Measurements from ENCODE around the gene ROBO1.

Gene ROBO1

DNA sequence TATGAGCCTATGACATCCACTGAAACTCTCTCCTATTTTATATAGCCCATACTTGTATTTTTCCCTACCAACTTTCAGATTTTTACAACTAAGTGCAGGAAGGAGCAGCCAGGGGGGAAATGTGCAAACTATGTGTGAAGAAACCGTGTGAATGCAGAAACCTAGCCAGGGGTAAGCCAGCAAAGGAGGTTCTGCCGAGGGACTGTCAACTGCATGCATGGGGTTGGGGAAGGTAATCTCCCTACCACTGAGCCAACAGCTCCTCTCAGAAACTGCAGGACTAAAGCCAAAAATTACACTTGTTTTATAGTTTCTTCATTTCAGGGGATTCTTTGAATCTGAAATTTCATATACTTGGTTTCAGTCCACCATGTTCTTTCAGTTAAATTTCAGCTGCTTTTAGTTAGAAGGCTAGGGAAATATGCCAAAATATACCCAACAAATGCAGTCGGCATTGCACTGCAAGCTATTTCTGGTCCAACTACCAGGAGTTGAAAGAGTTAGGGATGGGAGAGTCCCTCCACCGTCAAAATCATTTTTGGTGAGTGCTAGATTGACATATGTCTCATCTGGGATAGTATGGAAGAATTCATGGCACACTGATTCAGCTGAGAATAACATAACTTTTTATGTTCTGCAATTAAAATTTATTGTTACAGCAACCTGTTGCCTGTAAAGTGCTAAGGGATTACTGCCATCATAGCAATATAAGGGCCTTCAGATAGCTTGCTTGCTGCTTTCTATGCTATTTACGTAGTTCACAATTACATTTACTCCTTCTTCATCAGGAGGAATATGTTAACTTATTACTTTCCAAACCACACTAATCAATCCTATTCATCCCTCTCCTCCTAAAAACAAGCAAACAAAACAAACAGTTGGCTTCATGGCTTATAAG lies 904.2 kb downstream of the ROBO1 start:
- DNase-seq = no peak

DNA sequence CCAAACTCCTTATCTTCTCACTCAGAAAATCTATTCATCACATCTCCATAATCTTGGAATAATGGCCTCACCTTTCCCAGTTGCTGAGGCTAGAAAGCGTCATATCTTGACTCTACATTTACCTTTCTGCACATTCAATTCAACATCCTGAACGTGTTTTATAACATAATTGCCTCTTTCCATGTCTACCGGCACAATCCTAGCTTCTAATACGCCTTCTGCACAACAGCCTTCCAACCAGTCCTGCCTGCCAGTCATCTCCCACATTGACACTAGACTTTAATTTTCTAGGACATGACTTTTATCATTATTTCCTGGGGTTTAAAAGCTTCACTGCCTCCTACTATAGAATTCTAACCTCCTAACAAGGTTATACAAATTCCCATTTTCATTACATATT lies 906.6 kb downstream of the ROBO1 start:
- no peak for DNase-seq

DNA sequence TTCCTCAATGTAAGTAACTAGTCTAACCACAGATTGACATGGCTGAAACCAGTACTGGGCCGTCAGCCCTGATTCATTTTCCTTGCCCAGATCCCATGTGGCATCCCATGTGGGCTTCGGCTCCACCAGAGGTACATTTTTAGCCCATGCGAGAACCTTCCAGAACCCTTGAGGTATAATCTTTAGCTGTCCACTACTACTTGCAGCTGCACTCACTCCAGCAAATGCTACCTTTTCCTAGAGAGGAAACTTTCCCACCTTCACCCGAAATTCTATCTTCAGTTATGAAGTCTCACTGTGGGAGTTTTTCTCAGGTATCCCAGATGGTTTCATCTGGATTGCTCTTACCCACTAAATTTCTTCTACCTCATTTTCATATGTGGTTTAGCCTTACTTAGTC lies 907.2 kb downstream of the ROBO1 start:
- DNase-seq = no peak

DNA sequence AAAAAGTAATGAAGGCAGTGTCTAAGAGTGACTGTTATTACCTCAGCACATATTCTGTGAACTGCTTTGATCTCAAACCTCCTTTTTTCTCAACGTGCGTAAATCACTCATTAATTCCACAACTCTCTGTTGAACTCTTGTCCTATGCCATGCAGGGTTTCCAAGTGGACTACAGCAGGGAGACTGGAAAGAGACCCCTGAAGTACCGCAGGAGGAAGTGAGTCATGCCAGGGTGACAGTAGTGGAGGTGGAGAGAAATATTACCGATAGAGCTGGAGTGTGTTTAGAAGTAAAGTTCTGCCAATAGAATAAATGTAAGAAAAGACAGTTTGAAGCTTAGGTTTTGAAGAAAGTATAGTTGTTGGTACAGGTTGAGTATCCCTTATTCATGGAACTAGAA lies 908.9 kb downstream of the ROBO1 start:
- DNase-seq = no peak

DNA sequence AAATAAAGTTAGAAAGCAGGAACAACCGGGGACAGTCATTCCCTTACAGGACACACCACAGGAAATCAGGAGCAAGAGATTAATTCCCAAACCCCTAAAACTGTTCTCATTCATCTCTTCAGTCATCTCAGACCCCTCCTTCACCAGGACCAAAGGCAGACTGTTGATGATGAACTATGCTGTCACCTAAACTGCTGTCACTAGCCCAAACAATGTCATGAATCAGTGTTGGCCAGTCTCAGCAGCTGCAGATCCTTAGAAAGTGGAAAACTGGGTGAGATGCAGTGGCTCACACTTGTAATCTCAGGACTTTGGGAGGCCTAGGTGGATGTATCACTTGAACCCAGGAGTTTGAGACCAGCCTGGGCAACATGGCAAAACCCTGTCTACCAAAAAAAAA lies 909.6 kb downstream of the ROBO1 start:
- no peak for DNase-seq

DNA sequence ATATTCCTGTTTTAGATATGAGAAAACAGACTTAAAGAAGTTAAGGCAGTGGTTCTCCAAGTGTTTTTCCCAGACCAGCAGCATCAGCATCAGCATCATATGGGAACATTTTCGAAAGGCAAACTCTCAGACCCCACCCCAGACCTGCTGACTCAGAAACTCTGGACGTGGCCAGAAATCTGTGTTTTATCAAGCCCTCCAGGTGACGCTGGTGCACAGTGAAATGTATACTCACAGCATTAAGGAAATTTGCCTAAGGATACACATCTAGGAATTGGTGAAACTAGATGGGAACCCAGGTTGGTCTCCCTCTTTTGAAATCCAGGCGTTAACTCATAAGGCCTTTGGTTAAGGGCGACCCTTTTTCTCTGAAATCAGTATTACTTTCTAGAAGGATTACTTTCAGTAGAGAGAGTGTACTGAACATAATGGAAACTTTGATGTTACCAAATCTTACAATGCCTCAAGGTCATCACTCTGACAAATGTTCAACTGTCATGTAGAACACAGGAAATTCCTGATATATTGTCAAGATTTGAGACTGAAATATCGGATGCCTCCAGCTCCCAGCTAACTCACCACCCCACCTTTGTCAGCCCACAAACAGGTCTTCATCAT lies 910.2 kb downstream of the ROBO1 start:
- DNase-seq = no peak

DNA sequence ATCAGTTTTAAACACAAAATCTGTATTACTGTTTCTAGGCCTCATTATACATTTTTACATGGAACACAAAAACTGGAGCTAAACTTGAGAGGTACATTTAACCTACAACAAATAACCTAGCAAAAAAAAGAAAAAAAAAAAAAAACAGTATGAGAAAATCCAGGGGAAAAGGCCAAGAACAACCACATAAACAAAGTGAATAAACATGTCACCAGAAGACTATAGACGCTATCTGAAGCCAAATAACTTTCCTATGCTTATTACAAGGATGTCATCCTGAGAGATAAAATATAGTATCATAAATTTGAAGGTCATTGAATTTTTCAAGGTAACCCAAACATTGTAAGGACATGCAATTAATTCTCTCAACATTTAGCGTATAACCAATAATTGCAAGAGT lies 911.6 kb downstream of the ROBO1 start:
- DNase-seq = no peak

DNA sequence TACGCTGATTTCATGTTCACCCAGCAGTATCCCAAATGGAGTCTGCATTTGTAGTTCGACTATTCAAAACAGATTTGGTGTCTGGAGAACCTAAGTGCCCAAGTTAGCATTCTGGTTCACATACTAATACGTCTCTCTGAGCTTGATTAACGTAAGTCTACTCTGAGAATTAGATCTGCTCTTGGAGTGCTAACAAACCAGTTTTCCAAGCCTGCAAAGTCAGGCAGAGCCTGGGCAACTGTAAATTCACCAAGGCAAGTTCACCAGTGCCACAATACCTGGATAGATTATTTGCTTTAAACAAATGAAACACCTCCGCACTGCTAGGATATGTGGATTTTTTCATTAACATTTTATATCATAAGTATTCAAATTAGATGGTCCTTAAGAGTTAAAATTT lies 912.6 kb downstream of the ROBO1 start:
- no peak for DNase-seq

DNA sequence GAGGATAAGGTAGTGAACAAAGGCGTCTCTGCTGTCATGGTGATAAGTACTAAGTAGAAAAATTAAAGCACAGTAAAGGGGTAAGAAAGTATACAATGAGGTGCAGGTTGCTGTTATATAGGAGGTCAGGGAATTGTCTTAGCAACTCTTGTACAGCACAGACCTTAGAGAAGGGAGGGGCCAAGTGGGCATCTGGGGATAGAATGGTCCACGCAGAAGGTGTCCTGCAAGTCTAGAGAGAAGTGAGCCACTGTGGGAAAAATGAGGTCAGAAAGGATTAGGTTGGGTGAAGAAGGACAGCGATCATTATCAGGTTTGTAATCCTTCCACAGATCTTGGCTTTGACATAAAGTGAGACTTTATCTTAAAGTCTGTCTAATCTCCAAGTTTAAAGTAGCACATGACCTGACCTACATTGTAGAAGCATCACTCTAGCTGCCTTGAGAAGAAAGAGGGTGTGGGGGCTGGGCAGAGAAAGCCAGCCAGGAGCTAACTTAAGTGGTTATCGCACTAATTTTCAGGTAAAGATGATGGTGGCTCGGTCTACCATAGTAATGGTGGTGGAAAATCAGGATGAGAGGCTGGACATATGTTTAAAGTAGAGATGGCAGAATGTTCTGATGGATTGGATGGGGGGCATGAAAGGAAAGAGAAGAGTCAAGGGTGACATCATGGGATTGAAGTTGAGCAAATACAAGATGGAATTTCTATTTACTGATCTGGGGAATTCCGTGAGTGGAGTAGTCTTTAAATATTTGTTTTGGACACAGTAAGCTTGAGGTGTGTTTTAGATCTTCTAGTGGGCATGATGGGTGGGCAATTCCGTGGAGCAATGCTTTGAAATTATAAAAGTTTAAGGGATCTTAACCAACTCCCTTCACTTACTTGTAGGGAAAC lies 919.2 kb downstream of the ROBO1 start:
- no peak for DNase-seq

DNA sequence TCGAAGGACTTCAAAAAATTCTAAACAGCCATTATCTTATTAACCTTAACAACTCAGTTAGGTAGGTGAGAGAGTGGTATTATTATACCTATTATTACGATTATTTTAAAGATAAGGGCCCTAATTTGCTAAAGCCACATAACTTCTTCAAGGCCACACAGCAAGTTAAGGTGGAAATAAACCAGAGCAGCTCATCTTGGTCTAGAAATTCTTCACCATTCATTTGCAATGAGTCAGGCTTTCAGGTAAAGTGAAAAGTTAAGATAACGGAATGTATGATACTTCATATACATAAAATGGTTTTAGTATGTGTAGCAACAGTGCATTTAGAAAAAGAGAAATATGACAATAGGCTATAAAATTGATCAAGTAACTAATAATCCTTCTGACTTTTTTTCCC lies 920.2 kb downstream of the ROBO1 start:
- DNase-seq = no peak

DNA sequence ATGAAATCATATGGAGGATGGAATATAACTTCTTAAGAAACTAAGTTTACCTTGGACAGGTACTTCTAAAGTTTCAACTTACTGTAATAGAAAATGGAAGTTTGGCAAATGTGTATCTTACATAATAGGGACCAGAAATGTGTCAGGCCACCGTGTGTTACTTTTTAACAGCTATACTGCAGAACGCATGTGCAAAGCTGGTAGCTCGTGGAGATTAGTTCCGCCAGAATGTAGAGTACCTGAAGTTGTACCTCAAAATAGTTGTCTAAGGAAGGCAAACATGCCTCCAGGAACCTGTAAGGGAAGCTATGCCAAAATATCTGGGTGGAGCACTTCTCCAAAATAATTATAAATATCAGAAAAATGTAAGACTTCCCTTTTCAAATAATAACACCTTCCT lies 920.6 kb downstream of the ROBO1 start:
- DNase-seq = no peak

DNA sequence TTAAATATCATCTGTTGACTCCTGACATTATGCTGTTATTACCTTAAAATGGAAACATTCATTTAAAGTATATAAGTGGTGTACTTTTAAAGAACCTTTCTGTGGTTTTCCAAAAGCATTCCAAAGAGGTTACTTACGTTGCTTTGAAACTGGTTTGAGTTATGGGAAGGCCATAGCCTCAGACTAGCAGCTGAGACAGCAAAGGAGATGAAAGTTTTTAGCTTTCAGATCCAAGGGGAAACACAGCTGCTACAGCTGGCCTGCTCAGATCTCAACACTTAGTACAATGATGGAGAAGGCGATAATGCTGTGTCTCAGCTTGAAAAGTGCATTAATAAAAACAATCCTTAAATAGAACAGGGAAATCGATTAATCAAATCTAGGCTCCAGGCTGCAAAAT lies 921.1 kb downstream of the ROBO1 start:
- no peak for DNase-seq

DNA sequence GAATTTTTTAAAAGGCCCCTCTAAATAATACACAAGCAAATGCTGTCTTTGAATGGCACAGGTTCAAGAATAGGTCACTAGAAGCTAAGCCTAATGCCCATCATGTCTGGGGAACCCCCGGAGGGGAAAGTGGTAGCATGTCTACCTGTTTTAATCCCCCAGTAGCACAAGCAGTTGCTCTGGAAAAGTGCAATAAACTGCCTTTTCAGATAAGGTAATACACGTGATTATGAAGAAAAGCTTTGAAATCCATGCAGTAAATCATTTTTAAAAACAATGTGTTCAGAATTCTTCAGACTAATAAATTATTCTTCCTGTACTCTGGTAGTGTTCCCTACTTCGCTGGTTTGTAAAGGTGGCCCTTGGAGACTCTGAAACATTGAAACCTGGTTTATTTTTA lies 922.2 kb downstream of the ROBO1 start:
- DNase-seq = no peak

DNA sequence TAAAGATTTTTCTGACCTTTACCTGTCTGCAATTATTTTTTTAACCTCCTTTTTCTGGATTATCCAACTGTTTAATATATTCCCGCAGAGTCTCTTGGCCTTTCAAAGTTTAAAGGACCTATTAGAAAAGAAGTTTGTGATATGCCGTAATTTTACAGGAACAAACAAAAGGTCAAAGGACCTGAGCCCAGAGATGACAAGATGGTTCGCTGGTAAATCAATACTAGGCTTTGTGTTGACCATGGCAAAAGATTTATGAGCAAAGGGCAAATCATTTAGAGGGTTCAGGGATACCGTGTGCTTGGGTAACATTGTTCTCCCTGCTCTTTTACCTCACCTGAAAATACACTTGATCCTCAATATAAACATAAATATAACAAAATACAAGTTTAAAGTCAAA lies 923.5 kb downstream of the ROBO1 start:
- no peak for DNase-seq

DNA sequence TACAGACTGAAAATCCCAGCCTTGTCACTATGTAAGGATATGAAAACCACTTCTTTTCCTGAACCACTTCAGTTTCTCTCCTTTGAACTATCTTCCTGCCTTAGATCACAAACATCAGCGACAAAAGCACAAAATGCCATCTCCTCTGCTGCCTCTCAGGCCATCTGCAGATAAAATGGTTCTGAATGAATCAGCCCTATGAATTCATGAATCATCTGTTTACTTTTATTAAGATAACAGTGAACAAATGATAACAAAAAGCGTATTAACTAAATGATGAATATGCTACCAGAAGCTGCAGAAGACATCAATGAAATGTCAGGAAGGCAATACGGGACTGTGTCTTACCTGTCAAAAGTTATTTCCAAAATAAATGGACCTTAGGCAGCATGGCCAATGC lies 928.1 kb downstream of the ROBO1 start:
- no peak for DNase-seq

DNA sequence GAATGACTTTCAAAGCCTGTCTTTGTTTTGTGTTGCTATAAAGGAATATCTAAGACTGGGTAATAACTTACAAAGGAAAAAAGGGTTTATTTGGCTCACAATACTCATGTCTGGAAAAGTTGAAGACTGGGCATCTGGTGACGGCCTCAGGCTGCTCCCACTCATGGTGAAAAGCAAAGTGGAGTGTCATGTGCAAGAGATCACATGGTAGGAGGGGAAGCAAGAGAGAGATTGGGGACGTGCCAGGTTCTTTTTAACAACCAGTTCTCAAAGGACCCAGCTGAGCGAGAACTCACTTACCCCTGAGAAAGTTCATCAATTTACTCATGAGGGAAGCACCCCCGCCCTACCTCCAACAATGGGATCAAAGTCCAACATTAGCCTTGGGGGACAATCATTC lies 929.4 kb downstream of the ROBO1 start:
- no peak for DNase-seq

DNA sequence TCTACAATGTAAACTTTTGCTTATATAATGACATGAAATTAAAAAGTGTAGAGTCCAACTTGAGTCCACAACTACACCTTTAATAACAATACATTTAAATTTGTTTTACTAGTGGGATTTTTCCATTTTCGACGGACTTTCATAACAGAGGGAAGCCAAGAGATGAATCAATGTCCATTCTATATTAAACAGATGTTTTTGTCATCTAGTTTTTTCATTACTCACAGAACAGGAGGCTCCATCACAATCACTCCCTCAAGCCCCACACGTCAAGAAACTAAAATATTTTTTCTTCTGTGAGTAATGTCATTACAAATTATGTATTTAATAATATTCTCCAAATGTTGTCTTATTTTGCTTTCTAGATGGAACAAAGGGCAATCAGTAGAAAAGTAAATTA lies 932.9 kb downstream of the ROBO1 start:
- no peak for DNase-seq

DNA sequence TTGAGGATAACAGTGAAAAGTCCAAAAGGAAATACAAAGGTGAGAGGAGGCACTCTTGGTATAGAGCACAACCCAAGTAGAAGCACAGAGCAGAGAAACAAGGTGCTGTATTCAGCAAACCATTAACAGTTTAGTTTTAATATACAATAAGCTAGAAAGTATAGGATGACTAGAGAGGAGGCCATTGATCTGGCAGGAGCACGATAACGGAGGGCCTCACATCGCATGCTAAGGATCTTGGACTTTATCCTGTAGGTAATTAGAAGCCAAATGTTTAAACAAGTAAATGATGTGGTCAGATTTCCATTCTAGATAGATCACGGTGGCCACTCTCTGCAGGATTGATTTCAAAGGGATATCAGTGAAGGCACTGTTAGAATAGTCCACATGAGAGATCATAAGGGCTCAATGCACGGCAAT lies 935.0 kb downstream of the ROBO1 start:
- no peak for DNase-seq

DNA sequence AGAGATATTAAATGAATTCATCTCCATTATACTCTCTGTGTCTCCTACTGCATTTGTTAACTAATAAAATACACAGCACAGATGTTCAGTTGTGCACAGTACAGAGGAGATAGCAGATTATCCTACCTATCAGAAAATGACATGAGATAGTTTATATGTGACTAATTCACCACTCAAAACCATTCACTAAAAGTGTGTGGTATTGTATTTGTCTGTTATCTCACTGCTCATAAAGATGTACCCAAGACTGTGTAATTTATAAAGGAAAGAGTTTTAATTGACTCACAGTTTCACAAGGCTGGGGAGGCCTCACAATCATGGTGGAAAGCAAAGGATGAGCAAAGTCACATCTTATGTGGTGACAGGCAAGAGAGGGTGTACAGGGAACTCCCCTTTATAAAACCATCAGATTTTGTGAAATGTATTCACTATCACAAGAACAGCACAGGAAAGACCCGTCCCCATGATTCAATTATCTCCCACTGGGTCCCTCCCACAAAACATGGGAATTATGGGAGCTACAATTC lies 936.3 kb downstream of the ROBO1 start:
- DNase-seq = no peak

DNA sequence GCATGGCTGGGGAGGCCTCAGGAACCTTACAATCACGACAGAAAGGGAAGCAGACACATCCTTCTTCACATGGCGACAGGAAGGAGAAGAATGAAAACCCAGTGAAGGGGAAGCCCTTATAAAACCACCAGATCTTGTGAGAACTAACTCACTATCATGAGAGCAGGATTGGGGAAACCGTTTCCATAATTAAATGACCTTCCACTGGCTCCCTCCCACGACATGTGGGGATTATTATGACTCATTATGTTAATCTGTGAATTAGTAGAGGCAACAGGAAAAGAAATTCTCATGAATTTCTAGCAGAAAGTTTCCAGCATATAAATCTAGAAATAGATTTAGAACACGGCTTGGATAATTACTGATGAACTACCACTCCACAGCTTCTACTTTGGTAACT lies 937.3 kb downstream of the ROBO1 start:
- DNase-seq = no peak

DNA sequence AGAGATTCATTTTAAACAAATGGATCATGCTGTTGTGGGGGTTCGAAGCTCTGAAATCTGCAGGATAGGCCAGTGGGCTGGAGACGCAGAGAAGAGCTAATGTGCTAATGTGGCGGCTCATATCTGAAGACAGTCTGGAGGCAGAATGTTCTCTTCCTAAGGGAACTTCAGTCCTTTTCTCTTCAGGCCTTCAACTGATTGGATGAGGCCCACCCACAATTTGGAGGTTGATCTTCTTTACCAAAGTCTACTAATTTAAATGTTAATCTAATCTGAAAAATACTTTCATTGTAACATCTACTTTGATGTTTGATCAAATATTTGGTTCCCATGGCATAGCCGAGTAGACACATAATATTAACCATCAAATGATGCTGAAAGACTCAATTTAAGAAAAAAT lies 940.2 kb downstream of the ROBO1 start:
- no peak for DNase-seq

DNA sequence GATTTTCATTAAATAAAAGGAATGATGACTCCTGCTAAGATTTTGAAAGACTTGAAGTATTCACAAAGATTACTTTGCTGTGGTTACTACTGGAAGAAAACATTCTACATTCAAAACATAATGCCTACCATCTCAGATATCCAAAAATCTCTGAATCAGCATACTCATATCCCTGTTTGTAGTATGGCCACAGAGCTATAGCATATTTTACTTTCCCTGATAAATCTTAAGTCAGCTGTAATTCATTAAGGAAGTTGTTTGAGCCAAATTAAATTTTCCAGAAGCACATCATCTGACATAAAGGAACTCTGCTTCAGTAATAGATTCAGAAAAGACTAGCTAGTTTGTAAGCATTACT lies 942.0 kb downstream of the ROBO1 start:
- DNase-seq = no peak

DNA sequence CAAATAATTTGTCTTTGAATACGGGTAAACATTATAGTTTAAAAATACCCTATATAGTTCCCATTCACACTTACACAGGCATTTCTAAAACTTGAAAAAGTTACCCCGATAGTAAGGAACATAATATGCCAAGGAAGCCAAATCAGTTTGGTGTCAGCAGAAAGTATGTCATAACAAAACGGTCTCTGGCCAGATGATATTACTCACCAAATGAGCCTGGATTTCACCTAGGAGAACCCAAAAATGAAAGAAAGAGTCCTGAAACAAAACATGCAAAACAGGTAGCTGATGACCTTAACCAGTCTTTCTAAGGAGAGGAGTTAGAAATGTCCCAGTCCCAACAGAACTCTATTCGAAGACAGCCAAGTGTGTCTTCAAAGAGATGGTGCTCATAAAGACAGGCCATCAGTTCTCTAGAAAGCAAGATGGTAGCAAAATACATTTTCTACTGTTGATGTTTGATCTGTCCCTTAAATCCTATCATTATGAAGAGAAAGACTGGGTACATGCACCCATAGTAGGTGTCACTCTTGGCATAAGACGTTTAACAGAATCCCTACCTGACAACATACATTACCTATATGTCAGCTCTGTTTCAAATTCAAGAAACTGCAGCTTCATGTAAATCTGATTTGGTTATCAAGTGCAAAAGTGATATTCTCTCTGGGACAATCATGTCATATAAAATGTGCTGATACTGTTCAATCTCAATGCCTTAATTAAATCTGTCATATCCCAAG lies 942.5 kb downstream of the ROBO1 start:
- DNase-seq = no peak

All from activated gamma-delta T cell treated with Interleukin-2 at 50 U/mL for 16 hours (primary cell).